ENCODE data around the gene R3HDM1. TPM values are rescaled to one million over a fixed set of nuclear protein-coding genes. Genes with fewer than 3 reads are reported as not detected.

R3HDM1 gene
- total RNA-seq, 4 donors from 2014 or later: 0.59 to 41.8 (median 13.7) TPM

DNA sequence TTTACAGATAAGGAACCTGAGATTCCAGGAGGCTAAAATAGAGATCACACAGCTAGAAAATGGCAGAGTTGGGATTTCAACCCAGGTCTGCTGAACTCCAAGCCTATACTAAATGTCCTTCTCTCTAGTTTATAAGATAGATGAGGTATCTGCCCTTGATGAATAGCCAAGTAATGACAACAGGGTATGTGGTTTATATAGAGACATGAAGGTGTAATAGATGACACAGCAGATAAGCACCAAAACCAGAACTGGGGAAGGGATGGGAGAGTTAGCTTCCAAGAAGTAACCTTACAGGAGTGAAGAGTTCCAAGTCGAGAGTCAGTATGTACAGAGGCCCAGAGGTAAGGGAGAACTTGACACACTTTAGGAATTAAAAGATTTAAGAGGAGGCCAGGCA is 105.7 kb downstream of the R3HDM1 start:
- TF ChIP-seq POLR2A (IDR thresholded peaks at IDR 0.05): no peak
- TF ChIP-seq CTCF (IDR thresholded peaks at IDR 0.05): no peak
- H3K4me1 ChIP-seq: no peaks in the 10 kb centered on the region
- no peak overlapping the region for H3K4me3 ChIP-seq
- H3K27me3 ChIP-seq: no peaks in the 10 kb centered on the region
- no peaks in the 10 kb centered on the region for H3K36me3 ChIP-seq
- H3K9me3 ChIP-seq: no peaks in the 10 kb centered on the region
- no peak for DNase-seq
- intact Hi-C loops (cut with DNase I; ENCODE audit: low total_unique reads): no loop called here
- no peak overlapping the region for H3K27ac ChIP-seq

DNA sequence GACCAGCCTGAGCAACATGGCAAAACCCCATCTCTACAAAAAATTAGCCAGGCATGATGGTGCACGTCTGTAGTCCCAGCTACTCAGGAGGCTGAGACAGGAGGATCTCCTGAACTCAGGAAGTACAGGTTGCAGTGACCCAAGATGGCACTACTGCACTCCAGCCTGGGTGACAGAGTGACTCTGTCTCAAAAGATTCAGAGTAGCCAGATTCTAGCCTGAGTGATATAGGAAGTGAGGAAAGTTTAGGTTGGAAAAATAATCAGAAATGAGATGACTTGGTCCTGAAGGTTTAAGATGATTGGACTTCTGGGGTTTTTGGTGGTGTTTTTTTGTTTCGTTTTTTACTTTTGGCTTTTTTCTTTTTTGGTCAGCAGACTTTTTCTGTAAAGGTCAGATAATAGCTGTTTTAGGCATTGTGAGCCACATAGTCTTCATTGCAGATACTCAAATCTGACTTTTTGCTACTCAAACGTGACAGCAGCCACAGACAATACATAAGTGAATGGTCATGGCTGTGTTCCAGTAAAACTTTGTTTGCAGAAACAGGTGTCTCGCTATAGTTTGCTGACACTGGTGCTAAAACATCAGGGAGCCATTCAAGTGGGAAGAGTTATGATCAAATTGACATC is 106.3 kb downstream of the R3HDM1 start:
- no peak for TF ChIP-seq POLR2A (IDR thresholded peaks at IDR 0.05)
- no peak for TF ChIP-seq CTCF (IDR thresholded peaks at IDR 0.05)
- no peak overlapping the region for H3K27ac ChIP-seq
- no peaks in the 10 kb centered on the region for H3K9me3 ChIP-seq
- no peak for DNase-seq
- no peak overlapping the region for H3K4me3 ChIP-seq
- H3K4me1 ChIP-seq: no peaks in the 10 kb centered on the region
- H3K27me3 ChIP-seq: no peaks in the 10 kb centered on the region
- no peaks in the 10 kb centered on the region for H3K36me3 ChIP-seq
- intact Hi-C loops (cut with DNase I; ENCODE audit: low total_unique reads): no loop called here

- H3K4me1 ChIP-seq: no peaks in the 10 kb centered on the region
- no peak overlapping the region for H3K4me3 ChIP-seq
- no peak for DNase-seq
- intact Hi-C loops (cut with DNase I; ENCODE audit: low total_unique reads): no loop called here
- H3K27ac ChIP-seq: no peak overlapping the region
- H3K9me3 ChIP-seq: no peaks in the 10 kb centered on the region
- no peaks in the 10 kb centered on the region for H3K27me3 ChIP-seq
- TF ChIP-seq POLR2A (IDR thresholded peaks at IDR 0.05) (no peak), CTCF (IDR thresholded peaks at IDR 0.05) (no peak)
- H3K36me3 ChIP-seq: no peaks in the 10 kb centered on the region
These were observed 107.5 kb downstream of the R3HDM1 start for GRCh38 chr2:135638825-135639224.

- no peaks in the 10 kb centered on the region for H3K4me1 ChIP-seq
- H3K9me3 ChIP-seq: no peaks in the 10 kb centered on the region
- H3K27ac ChIP-seq: no peak overlapping the region
- H3K36me3 ChIP-seq: no peaks in the 10 kb centered on the region
- intact Hi-C loops (cut with DNase I; ENCODE audit: low total_unique reads): no loop called here
- no peaks in the 10 kb centered on the region for H3K27me3 ChIP-seq
- DNase-seq: no peak
- no peak overlapping the region for H3K4me3 ChIP-seq
- no peak for TF ChIP-seq POLR2A (IDR thresholded peaks at IDR 0.05)
- TF ChIP-seq CTCF (IDR thresholded peaks at IDR 0.05): no peak
These were observed 110.1 kb downstream of the R3HDM1 start for GRCh38 chr2:135641156-135642068.
